AG20443 (cell line): ENCODE measurements around the gene OR2F2.

Source experiments
- DNase-seq: peaks from one replicate; pipeline ENCODE4 v3.0.0; 2012; ENCODE audit warnings: low spot score, mixed read lengths

The OR2F2 gene, protein sequence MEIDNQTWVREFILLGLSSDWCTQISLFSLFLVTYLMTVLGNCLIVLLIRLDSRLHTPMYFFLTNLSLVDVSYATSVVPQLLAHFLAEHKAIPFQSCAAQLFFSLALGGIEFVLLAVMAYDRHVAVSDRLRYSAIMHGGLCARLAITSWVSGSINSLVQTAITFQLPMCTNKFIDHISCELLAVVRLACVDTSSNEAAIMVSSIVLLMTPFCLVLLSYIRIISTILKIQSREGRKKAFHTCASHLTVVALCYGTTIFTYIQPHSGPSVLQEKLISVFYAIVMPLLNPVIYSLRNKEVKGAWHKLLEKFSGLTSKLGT

DNA sequence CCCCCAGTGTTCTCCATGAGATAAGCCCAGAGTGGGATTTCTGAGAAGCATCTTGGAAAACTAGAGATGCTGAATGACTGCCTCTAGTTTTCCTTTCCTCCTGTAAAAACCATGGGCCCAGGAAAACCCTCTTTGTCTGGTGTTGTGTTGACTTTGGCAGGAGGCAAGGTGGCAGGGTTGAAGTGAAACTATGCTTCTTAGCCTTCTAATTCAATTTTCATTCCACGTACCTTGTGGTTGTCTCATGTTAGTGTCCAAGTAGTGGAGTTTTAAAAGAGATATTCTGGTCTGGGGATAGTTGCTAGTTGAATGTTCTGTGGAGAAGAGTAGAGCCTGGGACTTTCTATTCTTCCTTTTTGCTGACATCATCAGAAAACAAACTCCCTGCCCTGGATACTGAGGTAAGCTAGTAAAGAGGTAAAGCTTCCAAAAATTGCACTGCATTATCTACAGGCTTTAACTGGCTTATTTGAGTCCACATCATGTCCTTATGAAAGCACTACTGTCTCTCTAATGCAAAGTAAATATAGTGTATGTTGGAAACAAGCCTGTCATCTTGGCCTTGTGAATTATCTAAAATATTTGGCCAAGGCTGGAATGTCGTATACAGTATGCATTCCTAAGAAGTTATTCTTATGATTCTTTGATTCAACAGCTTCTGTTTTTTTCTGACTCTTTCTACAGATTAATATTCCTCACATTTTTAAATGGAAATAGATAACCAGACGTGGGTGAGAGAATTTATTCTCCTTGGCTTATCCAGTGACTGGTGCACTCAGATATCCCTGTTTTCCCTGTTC is at the start of gene OR2F2:
Gene OR2F2, plus strand, starts transcription at position 708 of the 800 bp plus-strand sequence. Its CDS starts 0 bp downstream, at position 708.
- DNase-seq: peak; percentile 17

DNA sequence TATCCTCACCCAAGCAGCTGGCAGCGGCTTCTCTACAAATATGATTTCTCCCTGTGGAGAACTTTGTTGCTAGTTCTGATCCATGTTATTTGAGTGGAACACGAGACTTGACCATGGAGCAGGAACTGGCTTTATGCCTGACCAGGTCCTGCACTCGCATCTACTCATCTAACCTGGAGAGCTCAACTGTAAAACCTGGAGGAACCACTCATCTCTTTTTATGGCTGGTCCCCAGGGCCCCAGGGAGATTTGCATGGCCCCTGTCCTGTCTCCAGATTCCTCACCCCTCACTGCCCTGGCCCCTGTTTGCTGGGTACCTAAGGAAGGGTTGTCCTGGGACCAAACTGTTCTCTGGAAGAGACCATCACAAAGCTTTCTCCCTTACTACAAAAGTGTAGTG is 49.1 kb upstream of the OR2F2 start:
- DNase-seq: no peak

DNA sequence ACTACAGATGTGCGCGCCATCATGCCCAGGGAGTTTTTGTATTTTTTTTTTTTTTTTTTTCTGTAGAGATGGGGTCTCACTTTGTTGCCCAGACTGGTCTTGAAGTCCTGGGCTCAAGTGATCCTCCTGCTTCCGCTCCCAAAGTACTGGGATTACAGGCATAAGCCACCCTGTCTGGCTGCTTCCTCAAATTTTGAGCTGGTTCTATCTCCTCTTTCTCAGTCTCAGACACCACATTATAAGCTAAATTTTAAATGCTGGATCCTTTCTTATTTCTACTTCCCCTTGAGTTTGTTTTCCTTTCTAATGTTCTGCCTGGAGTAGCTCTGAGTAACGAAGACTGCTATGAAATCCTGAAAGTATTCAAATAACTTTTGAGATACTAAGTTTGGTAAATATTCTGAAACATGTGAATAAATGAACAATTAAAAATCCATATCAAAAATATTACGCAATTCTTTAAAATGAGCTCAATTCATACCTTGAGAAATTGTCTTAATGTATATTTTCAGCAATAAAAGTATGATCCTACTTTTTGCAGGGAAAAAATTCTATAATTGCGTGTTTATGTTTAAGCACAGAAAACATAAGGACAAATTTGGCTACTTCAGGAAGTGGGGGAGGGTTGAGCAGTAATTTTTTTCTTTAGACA is 48.1 kb upstream of the OR2F2 start:
- no peak for DNase-seq

DNA sequence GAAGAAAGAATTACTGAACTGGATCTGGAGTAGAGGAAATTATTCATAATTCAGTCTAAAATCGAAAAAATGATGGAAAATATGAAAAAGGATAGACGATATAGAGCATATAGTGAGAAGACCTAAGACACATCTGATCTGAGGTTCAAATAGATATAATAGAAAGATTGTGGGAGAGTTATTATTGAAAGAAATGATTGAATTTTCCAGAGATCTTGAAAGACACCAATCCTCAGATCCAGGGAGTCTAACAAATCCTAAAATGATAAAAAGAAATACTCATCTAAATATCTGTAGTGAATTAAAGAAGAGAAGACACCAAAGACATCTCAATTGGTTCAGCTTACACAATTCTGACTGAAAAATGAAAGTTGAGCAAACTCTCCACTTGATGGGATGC is 46.0 kb upstream of the OR2F2 start:
- DNase-seq: no peak

DNA sequence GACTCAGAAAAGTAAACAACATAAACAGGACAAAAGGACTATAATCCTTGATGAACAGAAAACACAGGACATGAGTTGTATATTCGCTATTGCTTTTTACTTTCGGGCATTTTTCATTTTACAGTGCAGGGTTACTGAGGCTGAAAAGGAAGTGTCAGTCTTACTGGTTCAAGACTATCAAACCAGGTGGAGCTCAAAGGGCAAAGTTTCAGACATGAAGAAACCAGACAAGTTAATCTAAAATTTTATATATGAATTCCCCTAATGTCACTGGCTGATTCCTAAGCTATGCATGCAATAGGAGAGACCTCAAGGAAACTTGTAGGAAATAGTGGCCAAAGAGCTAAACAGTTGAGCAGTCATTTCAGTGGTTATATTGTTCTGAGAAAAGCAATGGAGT is 44.5 kb upstream of the OR2F2 start:
- no peak for DNase-seq

DNA sequence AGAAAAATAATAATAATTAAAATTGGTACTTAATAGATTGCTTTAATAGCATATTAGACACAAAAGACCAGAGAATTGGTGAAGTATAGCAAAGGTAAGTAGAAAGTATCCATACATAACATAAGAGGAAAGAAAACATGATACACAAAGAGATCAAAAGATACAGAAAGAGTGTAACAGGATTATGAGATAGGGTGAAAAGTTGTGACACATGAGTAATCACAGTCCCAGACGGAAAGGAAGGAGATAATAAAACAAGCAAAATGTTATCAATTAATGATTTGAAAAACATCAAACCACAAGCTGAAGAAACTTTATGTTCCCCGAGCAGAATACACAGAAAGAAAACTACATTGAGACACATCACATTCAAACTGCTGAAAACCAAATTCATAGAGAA is 43.6 kb upstream of the OR2F2 start:
- DNase-seq: no peak

DNA sequence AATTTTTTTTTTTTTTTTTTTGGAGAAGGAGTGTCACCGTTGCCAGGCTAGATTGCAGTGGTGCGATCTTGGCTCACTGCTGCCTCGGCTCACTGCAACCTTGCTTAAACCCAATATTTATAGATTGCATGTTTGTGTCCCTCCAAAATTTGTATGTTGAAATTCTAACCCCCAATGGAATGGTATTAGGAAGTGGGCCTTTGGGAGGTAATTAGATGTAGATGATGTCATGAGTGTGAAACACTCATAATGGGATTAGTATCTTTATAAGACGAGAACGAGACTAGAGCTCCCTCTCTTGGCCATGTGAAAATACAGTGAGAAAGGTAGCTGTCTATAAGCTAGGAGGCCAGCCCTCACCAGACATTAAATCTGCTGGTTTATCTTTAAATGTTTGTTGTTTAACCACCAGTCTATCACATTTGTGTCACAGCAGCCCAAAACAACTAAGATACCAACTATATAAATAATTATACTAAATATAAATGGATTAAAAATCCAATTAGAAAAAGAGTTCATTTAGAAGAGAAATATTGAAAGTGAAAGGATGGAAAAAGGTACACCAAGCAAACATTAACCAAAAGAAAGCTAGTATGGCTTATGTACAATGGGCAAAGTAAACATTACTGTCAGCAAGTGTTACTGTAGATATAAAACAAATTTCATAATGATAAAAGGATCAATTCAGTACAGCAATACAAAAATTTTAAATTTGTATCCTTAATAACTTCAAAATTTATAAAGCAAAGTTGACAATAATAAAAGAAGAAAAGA is 42.3 kb upstream of the OR2F2 start:
- no peak for DNase-seq

DNA sequence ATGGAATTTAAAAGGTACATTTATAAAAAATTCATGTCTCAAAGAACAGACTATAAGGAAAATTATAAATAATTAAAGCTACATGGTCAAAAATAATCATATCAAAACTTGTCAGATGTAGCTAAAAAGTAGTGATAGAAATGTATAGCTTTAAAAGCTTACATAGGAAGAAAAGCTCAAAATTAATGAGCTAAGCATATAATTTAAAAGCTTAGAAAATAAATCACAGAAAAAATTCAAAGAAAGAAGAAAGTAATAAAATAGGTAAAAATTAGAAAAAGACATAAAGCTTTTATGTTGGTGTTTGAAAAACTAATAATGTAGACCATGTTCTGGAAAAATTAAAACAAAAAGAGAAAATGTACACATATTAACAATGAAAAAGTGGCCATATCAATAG is 38.4 kb upstream of the OR2F2 start:
- no peak for DNase-seq

DNA sequence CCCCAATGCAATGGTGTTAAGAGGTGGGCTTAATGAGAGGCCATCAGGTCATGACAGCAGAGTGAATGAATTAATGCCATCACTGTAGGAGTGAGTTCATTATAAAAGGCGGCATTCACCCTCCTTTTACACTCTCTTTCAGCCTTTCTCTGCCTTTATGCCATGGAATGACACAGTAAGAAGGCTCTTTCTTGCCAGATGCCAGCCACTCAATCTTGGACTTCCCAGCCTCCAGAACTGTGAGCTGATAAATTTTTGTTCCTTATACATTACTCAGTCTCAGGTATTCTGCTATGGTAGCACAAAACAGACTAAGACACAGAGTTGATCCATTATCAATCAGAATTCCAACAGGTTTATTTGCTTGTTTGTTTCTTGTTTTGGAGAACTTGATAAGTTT is 36.2 kb upstream of the OR2F2 start:
- DNase-seq: no peak

DNA sequence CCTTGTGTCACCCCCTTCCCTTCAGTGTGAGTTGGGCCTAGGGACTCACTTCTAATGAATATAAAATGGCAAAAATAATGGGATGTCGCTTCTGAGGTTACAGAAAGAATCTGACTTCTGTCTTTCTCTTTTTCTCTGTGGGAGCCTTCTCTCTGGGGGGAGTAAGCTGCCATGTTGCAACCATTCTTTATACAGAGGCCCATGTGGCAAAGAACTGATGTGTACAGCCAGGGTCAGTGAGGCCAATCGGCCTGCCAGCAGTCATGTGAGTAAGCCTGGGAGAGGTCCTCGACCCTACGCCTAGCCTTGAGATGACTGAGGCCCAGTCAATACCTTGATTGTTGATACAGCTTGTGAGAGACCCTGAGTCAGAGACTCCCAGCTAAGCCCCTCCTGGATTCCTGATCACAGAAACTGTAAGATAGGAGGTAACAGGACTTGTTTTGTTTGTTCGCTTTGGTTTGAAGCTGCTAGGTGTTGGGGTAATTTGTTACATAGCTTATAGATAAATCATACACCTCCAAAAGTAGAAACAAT is 34.7 kb upstream of the OR2F2 start:
- no peak for DNase-seq

DNA sequence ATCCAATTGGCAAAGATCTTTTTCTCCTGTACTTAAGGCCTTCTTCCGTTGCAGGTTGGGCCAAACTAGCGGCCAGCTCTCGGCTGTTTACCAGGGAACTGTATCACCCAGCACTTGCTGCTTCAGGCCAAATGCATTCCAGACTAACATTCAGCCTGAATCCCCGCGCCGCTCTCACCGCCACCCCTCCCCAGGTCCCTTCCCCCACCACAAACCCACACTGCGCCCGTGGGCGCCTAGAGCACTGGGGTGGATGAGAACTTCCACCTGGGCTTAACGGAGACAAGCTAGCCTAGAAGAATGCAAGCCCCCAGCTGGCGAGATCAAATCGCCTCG is 33.7 kb upstream of the OR2F2 start:
- peak; percentile 49 for DNase-seq

DNA sequence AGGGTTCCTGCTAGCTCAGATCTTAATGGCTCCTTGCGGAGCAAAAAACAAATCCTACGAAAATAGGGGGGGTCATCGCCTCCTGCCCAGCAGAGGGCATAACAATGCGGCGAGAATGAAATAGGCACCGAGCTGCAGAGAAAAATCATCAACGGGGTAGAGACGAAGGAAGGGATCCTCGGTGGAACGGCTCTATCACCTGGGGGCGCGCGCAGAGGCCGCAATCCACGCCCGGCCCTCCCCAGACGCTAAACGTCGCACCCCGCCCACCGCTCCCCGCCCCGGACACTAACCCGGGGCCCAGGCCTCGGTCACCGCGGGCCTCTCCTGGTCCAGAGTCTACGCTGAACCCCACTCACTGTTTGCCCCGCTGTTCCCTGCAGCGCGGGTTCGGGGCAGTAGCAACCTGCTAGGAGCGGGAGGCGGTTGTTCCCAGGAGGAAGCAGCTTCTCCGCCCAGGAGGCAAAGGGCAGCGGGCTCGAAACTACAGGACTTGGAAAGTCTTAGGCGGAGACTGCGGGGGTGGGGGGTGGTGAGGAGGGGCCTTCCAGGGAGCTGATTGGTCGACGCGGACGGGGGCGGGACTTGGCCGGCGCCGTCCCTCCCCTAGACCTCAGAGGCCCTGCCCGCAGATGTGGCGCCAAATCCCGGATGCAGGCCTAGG is 33.2 kb upstream of the OR2F2 start, which contains the start of gene TCAF1:
Gene TCAF1, minus strand, starts transcription at position 509 of the 664 bp plus-strand sequence. CDS start 25,568 bp downstream, outside the sequence.
- DNase-seq: peak; percentile 100

DNA sequence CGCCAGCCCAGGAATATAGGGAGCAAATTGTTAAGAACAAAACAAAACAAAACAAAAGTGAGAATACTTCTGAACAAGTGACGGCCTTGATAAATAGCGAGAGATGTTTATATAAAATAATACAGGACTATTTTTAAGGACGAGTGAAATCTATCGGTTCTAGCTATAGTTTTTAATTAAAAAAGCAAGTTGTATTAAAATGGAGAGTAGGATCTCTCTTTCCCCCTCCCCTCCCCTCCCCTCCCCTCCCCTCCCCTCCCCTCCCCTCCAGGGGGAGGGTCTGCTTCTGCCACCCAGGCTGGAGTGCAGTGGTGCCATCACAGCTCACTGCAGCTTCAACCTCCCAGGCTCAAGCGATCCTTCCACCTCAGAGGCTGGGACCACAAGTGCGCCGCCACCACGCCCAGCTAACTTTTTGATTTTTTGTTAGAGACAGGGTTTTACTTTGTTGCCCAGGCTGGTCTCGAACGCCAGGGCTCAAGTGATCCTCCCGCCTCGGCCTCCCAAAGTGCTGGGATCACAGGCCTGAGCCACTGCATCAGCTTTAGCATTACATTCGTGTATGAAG is 32.6 kb upstream of the OR2F2 start:
- DNase-seq: no peak

DNA sequence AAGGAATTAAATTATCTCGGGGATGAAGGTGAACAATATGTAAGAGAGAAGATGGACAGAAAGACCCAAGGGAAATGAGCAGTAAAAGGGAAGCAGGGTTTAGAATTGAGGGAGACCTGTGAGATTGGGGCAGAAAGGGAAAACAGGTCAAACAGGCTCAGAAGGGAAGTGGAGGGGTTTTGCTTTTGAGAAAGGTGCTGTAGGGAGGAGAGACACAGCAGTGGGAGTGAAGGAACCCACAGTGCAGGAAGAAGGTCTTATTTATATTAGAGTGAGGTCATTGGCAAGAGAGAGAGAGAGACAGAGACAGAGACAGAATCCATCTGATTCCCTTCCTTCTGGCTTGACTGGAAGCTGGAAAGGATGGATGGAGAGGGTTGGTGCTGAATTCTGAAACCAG is 29.5 kb upstream of the OR2F2 start:
- no peak for DNase-seq

DNA sequence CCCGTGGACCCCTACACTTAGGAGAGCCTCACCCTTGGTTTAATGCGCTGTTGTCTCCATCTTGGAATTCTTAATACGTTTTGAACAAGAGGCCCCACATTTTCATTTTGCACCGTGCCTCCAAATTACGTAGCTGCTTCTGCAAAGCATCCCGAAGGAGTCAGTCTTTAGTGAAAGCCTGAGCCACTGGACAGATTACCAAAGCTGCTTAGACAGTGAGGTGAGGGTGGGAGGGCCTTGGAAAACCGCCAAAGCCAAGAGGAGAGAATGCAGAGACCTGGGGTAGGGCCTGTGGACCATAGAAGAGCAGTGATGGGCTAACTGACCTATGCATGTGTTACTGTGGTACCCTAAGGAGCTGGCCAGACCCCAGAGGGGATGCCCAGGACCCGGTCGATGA is 28.9 kb upstream of the OR2F2 start:
- no peak for DNase-seq

DNA sequence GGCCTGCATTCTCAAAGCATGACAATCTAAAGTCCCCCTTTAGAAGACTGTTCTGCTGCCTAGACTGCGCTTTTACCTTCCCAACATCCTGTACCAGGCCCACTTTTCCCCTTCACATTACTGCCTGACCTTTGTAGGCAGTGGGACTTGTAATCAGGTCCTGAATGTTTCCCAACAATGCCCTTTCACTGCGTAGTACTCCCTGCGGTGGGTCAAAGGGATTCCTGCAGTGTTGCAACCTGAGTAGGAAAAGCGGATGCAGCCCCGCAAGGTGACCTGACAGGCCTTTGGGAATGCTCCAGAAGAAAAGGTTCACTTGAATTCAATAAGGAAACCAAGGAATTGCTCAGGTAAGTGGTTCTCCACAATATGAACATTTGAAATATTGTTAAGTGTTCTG is 28.1 kb upstream of the OR2F2 start:
- no peak for DNase-seq

DNA sequence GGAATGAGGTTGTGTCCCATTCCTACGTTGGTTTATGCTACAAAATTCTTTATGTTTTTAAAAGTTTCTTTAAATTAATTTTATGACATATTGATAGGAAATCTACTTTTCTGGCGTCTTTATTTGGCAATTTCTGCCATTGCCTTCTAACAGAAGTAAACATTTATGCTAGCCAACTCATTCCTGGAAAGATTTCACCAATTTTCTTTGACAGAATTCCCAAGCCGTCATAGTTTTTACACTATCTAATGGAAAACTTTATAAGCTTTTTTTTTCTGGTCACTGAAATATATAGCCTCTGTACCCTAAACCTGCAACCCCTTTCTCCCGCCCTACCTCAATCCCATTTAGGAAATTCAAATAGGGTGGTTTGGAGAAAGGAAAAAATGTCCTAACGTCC is 26.9 kb upstream of the OR2F2 start:
- no peak for DNase-seq

DNA sequence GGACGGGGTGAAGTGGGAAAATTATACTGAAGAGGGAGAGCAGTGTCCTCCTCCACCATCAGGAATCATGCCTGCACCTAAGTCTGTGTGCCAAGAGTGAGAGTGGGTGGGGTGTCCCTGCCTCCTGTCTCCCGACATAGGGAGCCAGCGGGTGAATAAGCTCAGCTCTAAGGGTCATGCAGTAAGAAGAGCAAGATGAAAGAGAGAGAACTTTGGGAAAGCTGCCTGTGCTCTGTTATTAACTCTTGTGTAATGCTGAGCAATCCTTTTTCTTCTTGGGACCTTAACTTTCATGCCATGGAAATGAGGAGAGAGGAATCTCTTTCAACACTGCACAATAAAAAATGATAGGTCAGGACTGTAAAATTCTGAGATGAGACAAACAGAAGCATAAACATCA is 25.2 kb upstream of the OR2F2 start:
- peak; percentile 33 for DNase-seq

DNA sequence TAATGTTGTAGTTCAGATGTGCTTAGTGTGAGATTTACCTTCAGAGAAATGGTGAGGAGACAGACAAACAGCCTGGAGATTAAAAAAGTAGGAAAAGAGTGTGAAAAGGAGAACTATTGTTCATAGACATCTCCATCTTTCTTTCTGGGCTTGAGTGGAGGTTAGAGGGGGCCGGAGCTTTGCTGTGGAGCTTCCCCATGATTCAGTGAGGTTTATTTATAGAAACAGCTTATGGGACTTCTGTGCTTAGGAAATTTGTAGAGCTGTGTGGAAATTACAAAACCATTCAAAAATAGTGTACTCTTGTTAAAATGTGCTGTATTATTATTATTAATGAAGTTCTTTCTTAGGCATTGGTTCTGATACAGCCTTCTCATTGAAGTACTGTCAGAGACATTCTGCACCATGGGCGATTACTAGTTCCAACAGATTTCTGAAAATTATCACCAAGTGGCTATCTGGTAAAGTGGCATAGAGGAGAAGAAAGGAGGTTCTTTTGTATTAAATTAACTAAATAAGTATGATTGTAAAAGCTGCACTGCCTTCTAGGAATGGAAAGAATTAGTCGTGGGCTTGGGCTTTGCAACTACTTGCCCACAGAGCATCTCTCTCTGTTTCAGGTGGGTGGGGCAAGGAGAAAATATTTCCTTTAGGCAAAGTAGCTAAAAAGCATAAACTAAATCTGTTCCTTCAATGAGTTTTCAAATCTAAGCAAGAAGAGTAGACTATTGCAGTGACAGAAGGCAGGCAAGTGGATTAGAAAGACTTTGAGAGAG is 24.4 kb upstream of the OR2F2 start:
- DNase-seq: no peak

DNA sequence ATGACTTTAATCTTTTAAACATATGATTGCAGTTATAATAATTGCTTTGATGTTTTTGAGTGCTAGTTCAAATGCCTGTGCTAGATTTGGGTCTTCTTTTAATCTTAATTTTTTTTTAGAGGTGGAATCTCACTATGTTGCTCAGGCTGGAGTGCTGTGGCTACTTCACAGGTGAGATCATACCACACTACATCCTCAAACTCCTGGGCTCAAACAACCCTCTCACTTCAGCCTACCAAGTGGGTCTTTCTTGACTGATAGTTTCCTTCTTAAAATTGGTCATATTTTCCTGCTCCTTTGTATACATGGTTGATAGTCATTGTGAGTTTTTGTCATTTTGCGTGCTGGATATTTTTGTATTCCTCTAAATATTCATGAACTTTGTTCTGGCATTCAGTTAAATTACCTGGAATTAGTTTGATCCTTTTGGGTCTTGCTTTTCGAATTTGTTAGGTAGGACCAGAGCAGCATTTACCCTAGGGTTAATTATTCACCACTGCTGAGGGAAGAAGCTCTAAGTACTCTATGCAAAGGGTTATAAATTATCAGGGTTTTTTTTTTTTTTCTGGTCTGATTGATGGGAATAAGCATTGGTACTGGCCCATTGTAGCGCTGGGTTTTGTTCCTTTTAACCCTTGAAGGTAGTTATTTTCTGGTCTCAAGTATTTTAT is 21.0 kb upstream of the OR2F2 start:
- no peak for DNase-seq
